OCI-LY3 (cell line): ENCODE data around the gene IRF5.

Experiments used
- CTCF ChIP-seq: fragments of 200-600, 300-600 bp; sonication (generic); IDR thresholded peaks from 2 replicates; pipeline ENCODE4 v1.5.1; 2014; ENCODE audit warnings: antibody characterized with exemption, low read length, low read depth
- EZH2phosphoT487 ChIP-seq: fragments of 200-600 bp; shearing (Covaris generic); IDR thresholded peaks from 2 replicates; pipeline ENCODE4 v1.6.1; 2018; ENCODE audit warnings: antibody characterized with exemption, mixed run types, low read depth

- 0 out of 2 replicates have a peak, but pooled peaks have one; percentile 12 for TF ChIP-seq CTCF
- no peak for TF ChIP-seq EZH2phosphoT487
These were observed 17.4 kb downstream of the IRF5 start for GRCh38 chr7:128954830-128955802.
